ENCODE data around the gene TRMT13. TPM values are rescaled to one million over a fixed set of nuclear protein-coding genes. Genes with fewer than 3 reads are reported as not detected.
A peak's percentile ranks its signal among the peaks of the same experiment; 100 is the strongest.

The TRMT13 gene, protein sequence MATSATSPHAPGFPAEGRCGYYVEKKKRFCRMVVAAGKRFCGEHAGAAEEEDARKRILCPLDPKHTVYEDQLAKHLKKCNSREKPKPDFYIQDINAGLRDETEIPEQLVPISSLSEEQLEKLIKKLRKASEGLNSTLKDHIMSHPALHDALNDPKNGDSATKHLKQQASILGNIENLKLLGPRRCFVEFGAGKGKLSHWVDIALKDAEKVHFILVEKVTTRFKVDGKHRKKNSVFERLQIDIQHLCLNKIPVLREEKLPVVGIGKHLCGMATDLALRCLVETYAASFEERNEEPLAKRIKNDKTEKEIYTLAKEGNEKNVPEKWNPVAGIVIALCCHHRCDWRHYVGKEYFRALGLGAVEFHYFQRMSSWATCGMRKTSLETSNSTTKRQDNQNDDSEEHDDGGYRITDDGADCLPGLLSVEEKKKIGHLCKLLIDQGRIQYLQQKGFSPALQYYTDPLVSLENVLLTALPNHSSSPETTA
- 10.6 TPM for polyA plus RNA-seq (2013, experiment 1 of 2)
- polyA plus RNA-seq (2013, experiment 2 of 2) = 11.3 TPM

DNA sequence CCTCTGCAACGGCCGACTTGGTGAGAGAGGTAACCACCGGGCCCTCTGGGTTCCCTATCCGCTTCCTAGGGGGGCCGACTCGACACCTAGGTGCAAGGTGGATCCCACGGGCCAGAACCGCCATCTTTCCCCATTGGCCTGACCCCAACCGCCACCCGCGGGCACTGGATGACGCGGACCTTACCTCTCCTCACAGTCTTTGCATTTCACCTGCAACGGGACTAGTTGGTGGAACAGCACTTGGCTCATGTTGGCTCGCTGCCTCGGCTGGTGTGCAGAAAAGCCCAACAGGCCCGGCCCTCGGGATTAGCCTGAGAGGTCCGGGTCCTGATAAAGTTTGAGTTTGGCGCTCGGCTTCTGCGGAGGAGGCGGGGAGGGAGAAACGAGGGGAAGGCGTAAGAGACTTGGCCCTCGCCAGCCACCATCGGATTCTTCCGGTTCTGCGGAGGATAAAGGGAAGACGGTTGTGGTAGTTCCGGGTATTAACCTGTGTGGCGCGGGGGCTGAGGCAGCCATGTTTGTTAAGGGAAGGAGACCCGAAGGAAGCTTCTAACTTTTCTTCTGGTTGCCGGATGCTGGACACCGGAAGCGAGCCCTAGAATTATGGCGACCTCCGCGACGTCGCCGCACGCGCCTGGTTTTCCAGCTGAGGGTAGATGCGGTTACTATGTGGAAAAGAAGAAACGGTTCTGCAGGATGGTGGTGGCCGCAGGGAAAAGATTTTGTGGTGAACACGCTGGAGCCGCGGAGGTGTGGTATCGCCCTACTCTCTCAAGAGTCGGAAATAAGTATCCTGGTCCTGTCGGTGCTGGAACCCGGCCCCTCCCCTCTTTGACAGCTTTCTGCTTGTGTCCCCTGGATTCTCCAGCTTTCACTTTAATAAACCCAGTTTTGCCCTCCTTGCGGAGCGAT, at the start of gene TRMT13, which contains the start of gene SASS6:
TSS of gene TRMT13 (plus strand) at position 598 of the 912 bp plus-strand sequence. CDS start at position 604, 6 bp downstream.
TSS of gene SASS6 (minus strand) at position 365 of the 912 bp plus-strand sequence. CDS start at position 249, 116 bp downstream.
- H2AFZ ChIP-seq (ENCODE audit: low read length) = peak within 1 kb of the TSS; percentile 99
- no peak within 1 kb of the TSS for H2BK120ac ChIP-seq (ENCODE audit: low read depth, low read length)
- peak within 1 kb of the TSS; percentile 96 to 98 for H3K4me3 ChIP-seq (ENCODE audit: low read length in 2 of 2)
- DNase-seq (ENCODE audit: low spot score) = peak; percentile 93
- WGBS, 2 donors (ENCODE audit: extremely low coverage in 2 of 2, insufficient read length in 2 of 2, insufficient replicate concordance in 1 of 2) = no CpG with 5 or more reads among the region's 57 CpGs
- H3K27me3 ChIP-seq (ENCODE audit: control insufficient read depth in 3 of 3, insufficient read depth in 3 of 3, low read depth in 1 of 3, low read length in 3 of 3) = no peaks in the 10 kb centered on the region
- H4K91ac ChIP-seq (ENCODE audit: low read depth, low read length, poor library complexity) = no peak within 1 kb of the TSS
- H2AK5ac ChIP-seq (ENCODE audit: low read depth, low read length) = no peak within 1 kb of the TSS
- H3K27ac ChIP-seq (replicated peaks; ENCODE audit: low read length) = peak within 1 kb of the TSS; percentile 78
- H2BK5ac ChIP-seq (ENCODE audit: low read length) = peak within 1 kb of the TSS; percentile 90
- peak within 1 kb of the TSS; percentile 97 for H3K18ac ChIP-seq (ENCODE audit: low read length)
- H3K9me3 ChIP-seq (replicated peaks in 1 of 2; ENCODE audit: control insufficient read depth in 2 of 2, insufficient read depth in 1 of 2, low read depth in 1 of 2, low read length in 2 of 2) = no peaks in the 10 kb centered on the region
- no peak within 1 kb of the TSS for H4K8ac ChIP-seq (ENCODE audit: low read depth, low read length)
- no peak within 1 kb of the TSS for H2BK12ac ChIP-seq (ENCODE audit: low read length)
- H3K79me1 ChIP-seq (ENCODE audit: low read depth, low read length) = peaks cover 6% of the 10 kb centered on the region
- H3K9ac ChIP-seq (ENCODE audit: low read depth, low read length, poor library complexity) = peak within 1 kb of the TSS; percentile 96
- H3K4me1 ChIP-seq (ENCODE audit: control insufficient read depth in 2 of 2, insufficient read depth in 1 of 2, low read depth in 1 of 2, low read length in 2 of 2) = peaks cover 2 to 4% of the 10 kb centered on the region in 2 donors
- H3K14ac ChIP-seq (ENCODE audit: low read length) = peak within 1 kb of the TSS; percentile 89
- peak within 1 kb of the TSS; percentile 89 for H3K4me2 ChIP-seq (ENCODE audit: insufficient read depth, low read length, poor library complexity, severe bottlenecking)
- peak within 1 kb of the TSS; percentile 96 for H3K23ac ChIP-seq (ENCODE audit: low read depth, low read length, poor library complexity)
- H3K4ac ChIP-seq (ENCODE audit: low read length) = peak within 1 kb of the TSS; percentile 95
- peaks cover 0 to 28% of the 10 kb centered on the region in 2 donors for H3K36me3 ChIP-seq (replicated peaks in 1 of 2; ENCODE audit: control insufficient read depth in 2 of 2, insufficient read depth in 2 of 2, low read length in 2 of 2)
- peak within 1 kb of the TSS; percentile 92 for H2BK15ac ChIP-seq (ENCODE audit: low read length)

DNA sequence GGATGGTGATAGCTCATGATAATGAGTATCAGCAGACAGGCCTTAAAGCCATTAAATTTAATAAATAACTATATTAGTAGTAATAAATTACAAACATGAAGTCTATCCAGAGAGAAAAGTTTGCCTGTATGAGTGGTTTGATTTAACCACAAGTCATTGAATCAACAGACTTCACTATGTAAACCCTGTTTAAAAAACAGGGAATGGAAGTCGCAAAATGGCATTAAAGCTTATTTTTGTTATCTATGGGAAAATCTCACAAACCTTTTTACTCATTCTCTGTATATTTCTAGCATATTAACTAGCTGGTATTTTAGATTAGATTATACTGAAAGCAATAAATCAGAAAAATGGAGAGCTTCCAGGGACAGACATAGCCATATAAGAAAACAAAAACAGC, 45.6 kb upstream of the TRMT13 start:
- Histone ChIP-seq H3K27me3 (ENCODE audit: control insufficient read depth in 3 of 3, insufficient read depth in 3 of 3, low read depth in 1 of 3, low read length in 3 of 3) (no peaks in the 10 kb centered on the region), H3K9ac (ENCODE audit: low read depth, low read length, poor library complexity) (no peak overlapping the region), H2BK5ac (ENCODE audit: low read length) (no peak overlapping the region), H3K4me2 (ENCODE audit: insufficient read depth, low read length, poor library complexity, severe bottlenecking) (no peak overlapping the region), H2AFZ (ENCODE audit: low read length) (no peak overlapping the region), H2BK15ac (ENCODE audit: low read length) (no peak overlapping the region), H3K14ac (ENCODE audit: low read length) (no peak overlapping the region), H3K23ac (ENCODE audit: low read depth, low read length, poor library complexity) (no peak overlapping the region), H3K27ac (replicated peaks; ENCODE audit: low read length) (no peak overlapping the region), H3K79me1 (ENCODE audit: low read depth, low read length) (no peaks in the 10 kb centered on the region), H4K91ac (ENCODE audit: low read depth, low read length, poor library complexity) (no peak overlapping the region), H3K36me3 (replicated peaks in 1 of 2; ENCODE audit: control insufficient read depth in 2 of 2, insufficient read depth in 2 of 2, low read length in 2 of 2) (peaks cover 2 to 62% of the 10 kb centered on the region in 2 donors), H2BK12ac (ENCODE audit: low read length) (no peak overlapping the region), H3K4ac (ENCODE audit: low read length) (no peak overlapping the region), H3K18ac (ENCODE audit: low read length) (no peak overlapping the region), H2BK120ac (ENCODE audit: low read depth, low read length) (no peak overlapping the region), H2AK5ac (ENCODE audit: low read depth, low read length) (no peak overlapping the region), H3K9me3 (replicated peaks in 1 of 2; ENCODE audit: control insufficient read depth in 2 of 2, insufficient read depth in 1 of 2, low read depth in 1 of 2, low read length in 2 of 2) (peaks cover 0 to 4% of the 10 kb centered on the region in 2 donors), H3K4me1 (ENCODE audit: control insufficient read depth in 2 of 2, insufficient read depth in 1 of 2, low read depth in 1 of 2, low read length in 2 of 2) (no peaks in the 10 kb centered on the region), H4K8ac (ENCODE audit: low read depth, low read length) (no peak overlapping the region), H3K4me3 (ENCODE audit: low read length in 2 of 2) (no peak overlapping the region)
- WGBS, 2 donors (ENCODE audit: extremely low coverage in 2 of 2, insufficient read length in 2 of 2, insufficient replicate concordance in 1 of 2) = no CpG with 5 or more reads among the region's 1 CpG
- no peak for DNase-seq (ENCODE audit: low spot score)

DNA sequence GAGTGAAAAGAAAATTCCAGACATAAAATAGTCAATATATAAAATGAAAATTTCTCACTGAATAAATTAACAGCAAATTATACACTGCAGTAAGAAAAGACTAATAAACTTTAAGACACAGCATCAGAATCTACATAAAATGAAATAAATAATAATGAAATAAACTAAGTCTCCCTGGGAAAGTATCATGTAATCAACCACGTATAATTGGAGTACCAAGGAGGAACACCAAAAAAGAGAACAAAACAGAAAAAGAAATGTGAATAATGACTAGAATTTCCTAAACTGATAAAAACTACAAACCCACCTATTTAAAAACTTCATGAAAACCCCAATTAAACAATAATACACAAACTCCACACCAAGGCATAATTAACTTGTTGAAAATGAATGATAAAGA, 43.9 kb upstream of the TRMT13 start:
- Histone ChIP-seq H2BK120ac (ENCODE audit: low read depth, low read length) (no peak overlapping the region), H4K91ac (ENCODE audit: low read depth, low read length, poor library complexity) (no peak overlapping the region), H3K4me3 (ENCODE audit: low read length in 2 of 2) (no peak overlapping the region), H3K79me1 (ENCODE audit: low read depth, low read length) (no peaks in the 10 kb centered on the region), H4K8ac (ENCODE audit: low read depth, low read length) (no peak overlapping the region), H3K18ac (ENCODE audit: low read length) (no peak overlapping the region), H3K4ac (ENCODE audit: low read length) (no peak overlapping the region), H3K9me3 (replicated peaks in 1 of 2; ENCODE audit: control insufficient read depth in 2 of 2, insufficient read depth in 1 of 2, low read depth in 1 of 2, low read length in 2 of 2) (peaks cover 0 to 4% of the 10 kb centered on the region in 2 donors), H2AFZ (ENCODE audit: low read length) (no peak overlapping the region), H3K27me3 (ENCODE audit: control insufficient read depth in 3 of 3, insufficient read depth in 3 of 3, low read depth in 1 of 3, low read length in 3 of 3) (no peaks in the 10 kb centered on the region), H2BK5ac (ENCODE audit: low read length) (no peak overlapping the region), H2BK15ac (ENCODE audit: low read length) (no peak overlapping the region), H3K23ac (ENCODE audit: low read depth, low read length, poor library complexity) (no peak overlapping the region), H3K4me2 (ENCODE audit: insufficient read depth, low read length, poor library complexity, severe bottlenecking) (no peak overlapping the region), H3K36me3 (replicated peaks in 1 of 2; ENCODE audit: control insufficient read depth in 2 of 2, insufficient read depth in 2 of 2, low read length in 2 of 2) (peaks cover 2 to 61% of the 10 kb centered on the region in 2 donors), H3K9ac (ENCODE audit: low read depth, low read length, poor library complexity) (no peak overlapping the region), H2BK12ac (ENCODE audit: low read length) (no peak overlapping the region), H3K27ac (replicated peaks; ENCODE audit: low read length) (no peak overlapping the region), H2AK5ac (ENCODE audit: low read depth, low read length) (no peak overlapping the region), H3K4me1 (ENCODE audit: control insufficient read depth in 2 of 2, insufficient read depth in 1 of 2, low read depth in 1 of 2, low read length in 2 of 2) (no peaks in the 10 kb centered on the region), H3K14ac (ENCODE audit: low read length) (no peak overlapping the region)
- DNase-seq (ENCODE audit: low spot score) = no peak
- WGBS, 2 donors (ENCODE audit: extremely low coverage in 2 of 2, insufficient read length in 2 of 2, insufficient replicate concordance in 1 of 2) = no CpG with 5 or more reads among the region's 1 CpG

Data from neuronal stem cell (in vitro differentiated cells).